GM10847 (cell line): ENCODE data around the gene CLDN15.

ENCODE experiments used
- POLR2A ChIP-seq: IDR thresholded peaks from 2 replicates; pipeline ENCODE4 v1.6.1; 2011; ENCODE audit not compliant: insufficient read length; ENCODE audit errors: extremely low read depth

Gene CLDN15

GRCh38 chr7:101233907-101234547 is 3.6 kb downstream of the CLDN15 start:
- TF ChIP-seq POLR2A = no peak

DNA sequence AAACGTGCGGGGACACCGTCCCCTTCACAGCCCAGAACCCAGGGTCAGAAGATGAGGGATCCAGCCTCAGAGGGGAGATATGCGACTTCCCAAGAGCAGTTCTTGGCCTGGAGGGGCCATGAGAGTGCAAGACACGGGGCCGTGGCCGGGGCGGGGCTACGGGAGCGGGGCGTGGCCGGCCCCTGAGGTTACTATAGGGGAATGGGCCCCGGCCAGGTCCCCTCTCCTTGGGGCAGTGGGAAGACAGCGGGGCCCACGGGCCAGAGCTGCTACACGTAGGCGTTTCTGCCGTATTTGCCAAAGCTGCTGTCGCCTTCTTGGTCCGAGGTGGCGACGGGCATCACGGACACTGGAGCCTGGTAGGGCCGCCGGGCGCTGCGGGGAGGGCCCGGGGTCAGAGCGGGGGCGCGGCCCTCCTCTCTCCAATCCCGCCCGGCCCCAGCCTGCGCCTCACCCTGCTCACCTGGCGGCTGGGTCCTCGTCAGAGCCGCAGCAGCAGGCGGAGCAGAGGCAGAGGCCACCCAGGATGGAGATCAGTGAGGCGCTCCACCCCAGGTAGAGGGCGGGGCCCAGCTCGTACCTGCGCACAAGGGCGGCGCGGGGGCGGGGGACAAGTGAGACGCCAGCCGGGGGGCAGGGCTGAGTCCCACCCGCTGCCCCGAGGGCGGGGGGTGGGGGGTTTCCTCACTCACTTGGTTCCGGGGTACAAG is 5.3 kb downstream of the CLDN15 start:
- no peak for TF ChIP-seq POLR2A

- TF ChIP-seq POLR2A = no peak
These were observed 6.0 kb downstream of the CLDN15 start for GRCh38 chr7:101231644-101232043.

GRCh38 chr7:101226721-101227120 is 10.9 kb downstream of the CLDN15 start:
- no peak for TF ChIP-seq POLR2A

DNA sequence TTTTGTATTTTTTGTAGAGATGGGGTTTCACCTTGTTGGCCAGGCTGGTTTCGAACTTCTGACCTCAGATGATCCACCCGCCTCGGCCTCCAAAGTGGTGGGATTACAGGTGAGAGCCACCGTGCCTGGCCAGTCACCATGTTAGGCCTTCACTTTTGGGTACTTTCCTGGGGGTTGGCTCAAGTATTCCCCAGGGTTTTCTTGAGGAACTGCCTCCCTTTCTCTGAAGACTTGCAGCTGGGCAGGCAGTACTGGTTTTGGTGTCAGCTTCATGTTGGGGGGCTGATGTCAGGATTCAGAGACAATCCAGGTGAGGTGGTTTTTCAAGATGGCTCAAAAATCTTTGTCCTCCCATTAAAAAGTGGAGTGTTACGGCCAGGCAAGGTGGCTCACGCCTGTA is 12.0 kb downstream of the CLDN15 start:
- no peak for TF ChIP-seq POLR2A

DNA sequence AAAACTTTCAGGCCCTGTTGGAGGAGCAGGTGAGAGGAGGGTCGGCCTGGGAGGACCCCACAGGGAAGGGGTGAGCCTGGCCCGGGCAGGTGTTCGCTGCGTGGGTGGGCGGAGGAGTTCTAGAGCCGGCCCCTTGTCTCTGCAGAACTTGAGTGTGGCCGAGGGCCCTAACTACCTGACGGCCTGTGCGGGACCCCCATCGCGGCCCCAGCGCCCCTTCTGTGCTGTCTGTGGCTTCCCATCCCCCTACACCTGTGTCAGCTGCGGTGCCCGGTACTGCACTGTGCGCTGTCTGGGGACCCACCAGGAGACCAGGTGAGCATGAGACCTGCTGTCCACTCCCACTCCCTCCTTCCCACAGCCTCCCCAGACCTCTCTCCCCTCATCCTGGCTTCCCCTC is 14.1 kb downstream of the CLDN15 start:
- no peak for TF ChIP-seq POLR2A

DNA sequence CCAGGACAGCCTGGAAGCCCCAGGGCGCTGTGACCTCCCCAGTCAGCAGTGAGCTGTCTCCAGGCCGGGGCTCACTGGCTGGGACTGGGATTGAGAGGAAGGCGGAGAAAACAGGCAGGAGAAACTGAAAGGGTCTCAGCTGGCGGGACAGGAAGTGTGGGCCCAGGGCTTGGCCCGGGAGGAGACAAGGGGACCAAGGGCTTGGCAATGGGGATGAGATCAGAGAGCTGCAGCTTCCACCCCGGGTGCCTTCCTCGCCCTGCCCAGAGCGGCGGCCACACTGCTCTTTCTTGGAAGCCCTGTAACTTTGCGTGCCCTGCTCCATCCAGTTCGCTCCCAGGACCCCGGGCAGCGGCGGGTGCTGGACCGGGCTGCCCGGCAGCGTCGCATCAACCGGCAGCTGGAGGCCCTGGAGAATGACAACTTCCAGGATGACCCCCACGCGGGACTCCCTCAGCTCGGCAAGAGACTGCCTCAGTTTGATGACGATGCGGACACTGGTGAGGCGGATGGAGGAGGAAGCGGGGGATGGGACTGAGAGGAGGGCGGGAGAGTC is 15.2 kb downstream of the CLDN15 start:
- TF ChIP-seq POLR2A = no peak

- TF ChIP-seq POLR2A = no peak
These were observed 17.3 kb downstream of the CLDN15 start for GRCh38 chr7:101220295-101220694.

DNA sequence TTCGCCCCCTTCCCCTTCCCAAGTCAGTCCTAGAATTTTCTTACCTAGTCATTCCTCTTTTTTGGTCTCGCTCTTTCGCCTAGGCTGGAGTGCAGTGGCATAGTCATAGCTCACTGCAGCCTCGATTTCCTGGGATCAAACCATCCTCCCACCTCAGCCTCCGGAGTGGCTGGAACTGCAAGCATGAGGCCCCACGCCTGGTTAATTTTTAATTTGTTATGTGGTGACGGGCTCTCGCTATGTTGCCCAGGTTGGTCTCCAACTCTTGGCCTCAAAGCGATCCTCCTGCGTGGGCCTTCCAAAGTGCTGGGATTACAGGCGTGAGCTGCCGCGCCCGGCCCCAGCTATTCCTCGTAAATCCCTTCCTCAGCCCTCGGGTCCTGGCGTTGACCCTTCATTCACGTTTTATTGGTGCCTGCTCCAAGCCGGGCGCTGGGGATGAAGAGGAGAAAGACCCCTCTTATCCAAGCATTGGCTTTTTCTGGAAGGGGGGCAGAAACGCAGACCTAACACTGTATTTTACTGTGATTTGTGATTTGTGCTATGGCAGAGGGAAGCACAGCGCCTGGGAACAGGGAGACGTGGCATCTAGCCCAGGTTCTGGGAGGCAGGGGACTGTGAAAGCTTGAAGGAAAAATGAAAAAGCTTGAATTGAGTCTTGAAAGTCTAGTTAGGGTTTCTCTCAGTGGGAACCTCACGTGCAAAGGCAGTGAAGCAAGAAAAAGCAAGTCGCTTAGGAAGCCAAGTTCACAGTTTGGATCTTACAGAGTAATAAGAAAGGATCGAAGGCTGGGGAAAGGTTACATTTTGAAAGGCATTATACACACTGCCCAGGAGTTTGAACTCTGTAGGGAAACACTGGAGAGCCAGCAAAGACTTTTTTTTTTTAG is 19.1 kb downstream of the CLDN15 start:
- no peak for TF ChIP-seq POLR2A

DNA sequence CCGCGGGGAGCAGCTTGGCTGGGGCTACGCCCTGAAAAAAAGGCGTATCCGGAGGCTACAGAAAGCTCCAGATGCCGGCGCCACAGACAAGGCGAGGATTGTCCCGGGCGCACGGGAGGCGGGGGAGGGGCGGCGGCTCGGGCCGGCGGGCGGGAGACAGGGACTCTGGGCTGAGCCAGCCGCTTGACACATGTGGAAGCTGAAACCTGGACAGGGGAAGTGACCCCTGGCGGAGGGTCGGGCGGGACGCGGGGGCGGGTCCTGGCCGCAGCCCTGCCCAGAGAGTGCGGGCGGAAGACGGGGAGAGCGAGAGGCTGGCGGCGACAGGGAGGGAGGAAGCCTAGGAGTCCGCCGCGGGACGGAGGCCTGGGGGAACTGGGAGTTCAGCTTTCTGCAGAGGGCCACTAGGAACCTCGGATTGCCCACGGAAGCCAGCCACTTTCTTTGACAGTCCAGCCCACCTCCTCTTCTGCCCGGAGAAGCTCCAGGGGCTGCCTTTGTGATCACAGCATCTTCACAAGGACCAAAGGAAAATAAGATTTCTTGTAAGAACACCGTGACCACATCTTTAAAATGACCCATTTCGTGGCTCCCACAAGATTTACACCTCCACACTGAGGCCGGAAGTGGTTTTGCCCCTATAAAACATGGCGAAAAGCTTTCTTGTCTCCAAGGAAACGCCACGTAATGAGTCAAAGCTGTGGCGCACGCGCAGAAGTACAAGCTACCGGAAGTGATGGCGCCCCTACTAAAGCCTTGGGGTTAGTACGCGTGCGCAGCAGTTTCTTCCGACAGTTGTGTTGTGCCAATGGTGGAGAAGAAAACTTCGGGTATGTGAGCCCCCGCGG is 20.0 kb downstream of the CLDN15 start, which contains the start of the genes PLOD3 and ZNHIT1:
TSS of gene PLOD3 (minus strand) at position 194 of the 848 bp plus-strand sequence. CDS start 307 bp downstream, outside the sequence.
TSS of gene ZNHIT1 (plus strand) at position 778 of the 848 bp plus-strand sequence. CDS start at position 809, 31 bp downstream.
- TF ChIP-seq POLR2A = peak; percentile 29

DNA sequence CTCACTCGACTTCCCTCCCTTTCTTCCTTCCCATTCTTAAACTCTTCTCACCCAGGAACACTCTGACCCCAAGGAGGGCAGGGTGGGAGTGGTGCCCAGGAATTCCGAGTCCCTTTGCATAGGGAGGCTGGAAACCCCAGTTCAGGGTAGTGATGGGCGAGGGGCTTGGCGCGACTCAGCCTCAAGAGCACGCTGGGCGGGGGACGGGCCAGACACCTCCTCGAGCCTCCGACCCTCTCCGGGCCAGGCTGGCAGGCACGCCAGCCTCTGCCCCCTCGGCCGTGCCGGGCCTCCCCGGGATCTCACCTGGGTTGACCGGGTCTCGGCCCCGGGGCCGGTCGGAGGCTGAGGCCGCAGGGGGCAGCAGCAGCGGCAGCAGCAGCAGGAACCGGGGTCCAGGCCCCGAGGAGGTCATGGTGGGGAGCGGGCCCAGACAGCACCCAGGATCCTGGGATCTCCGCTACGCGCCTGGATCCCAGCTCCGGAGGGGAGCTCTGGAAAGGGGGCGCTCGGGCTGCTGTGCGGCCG is 20.7 kb downstream of the CLDN15 start:
- TF ChIP-seq POLR2A = no peak

DNA sequence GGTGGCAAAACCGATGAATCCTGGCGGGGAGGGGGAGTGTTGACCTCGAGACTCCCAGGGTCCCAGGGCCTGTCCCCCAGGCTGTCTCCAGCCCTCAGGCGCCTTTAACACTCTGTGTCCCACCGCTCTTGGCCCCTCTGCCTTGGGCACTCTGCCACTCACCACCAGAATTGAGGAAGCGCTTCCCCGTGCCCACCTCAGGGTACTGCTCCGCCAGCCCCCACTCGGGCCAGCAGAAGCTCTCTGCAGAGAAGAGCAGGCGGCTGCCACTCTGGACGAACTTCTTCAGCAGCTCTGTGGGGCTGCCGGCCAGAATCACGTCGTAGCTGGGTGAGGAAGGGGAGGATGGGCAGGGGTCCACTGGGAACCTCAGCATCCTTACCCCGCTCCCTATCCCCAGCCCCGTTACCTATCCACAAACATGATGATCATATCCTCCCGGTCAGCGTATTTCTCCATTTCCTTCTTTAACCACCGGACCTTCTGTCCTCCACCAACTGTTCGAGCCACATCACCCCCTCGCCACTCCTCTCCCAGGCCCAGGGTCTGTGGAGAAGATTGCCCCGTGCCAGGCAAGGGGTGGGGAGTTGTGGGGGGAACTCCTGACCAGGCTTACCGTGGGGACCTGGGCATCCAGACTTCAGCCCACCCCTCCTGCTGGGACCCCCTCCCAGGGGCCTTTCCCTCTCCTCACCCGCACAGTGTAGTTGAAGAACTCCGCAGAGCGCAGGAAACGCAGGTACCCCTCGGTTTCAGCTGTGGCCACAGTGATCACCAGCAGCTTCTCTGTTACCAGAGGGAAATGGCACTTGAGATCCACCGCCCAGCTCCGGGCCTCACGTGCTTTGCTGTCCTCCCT is 21.4 kb downstream of the CLDN15 start:
- no peak for TF ChIP-seq POLR2A

- TF ChIP-seq POLR2A = no peak
These were observed 25.6 kb downstream of the CLDN15 start for GRCh38 chr7:101212014-101212413.

DNA sequence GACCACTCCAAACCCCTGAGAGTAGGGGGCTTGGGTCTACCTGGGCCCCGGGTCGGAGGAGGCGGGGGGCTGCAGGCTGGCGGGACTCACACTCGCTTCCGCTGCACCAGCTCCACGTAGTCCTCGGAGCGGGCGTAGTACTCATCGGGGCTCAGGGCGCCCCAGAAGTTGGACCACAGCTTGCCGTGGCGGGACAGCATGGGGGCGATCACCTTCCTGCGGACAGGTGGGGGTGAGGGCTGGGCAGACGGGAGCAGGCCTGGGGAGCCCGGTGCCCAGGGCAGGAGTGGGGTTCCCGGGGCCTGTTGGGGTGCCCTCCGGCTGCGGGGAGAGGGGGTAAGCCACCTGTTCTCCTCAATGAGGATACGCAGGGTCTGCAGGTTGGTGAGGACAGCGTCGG is 26.1 kb downstream of the CLDN15 start:
- no peak for TF ChIP-seq POLR2A

- no peak for TF ChIP-seq POLR2A
These were observed 27.5 kb downstream of the CLDN15 start for GRCh38 chr7:101210143-101210542.
